Globus pallidus (tissue), 1 donor: Measurements from ENCODE around the gene ALDH3A1.

Experiments
- DNase-seq: peaks from one replicate; pipeline ENCODE4 v3.0.0-alpha.2; 2015; ENCODE audit warnings: low spot score

The ALDH3A1 gene

GRCh38 chr17:19741832-19742457 lies 6.2 kb downstream of the ALDH3A1 start:
- no peak for DNase-seq

- no peak for DNase-seq
Observed at GRCh38 chr17:19740933-19741332, 7.2 kb downstream of the ALDH3A1 start.

- DNase-seq = no peak
Observed at GRCh38 chr17:19739241-19740201, 8.6 kb downstream of the ALDH3A1 start.

- DNase-seq = no peak
Observed at GRCh38 chr17:19738757-19739156, 9.3 kb downstream of the ALDH3A1 start.

GRCh38 chr17:19738073-19738449 lies 10.0 kb downstream of the ALDH3A1 start:
- DNase-seq = no peak

GRCh38 chr17:19737305-19738072 lies 10.6 kb downstream of the ALDH3A1 start:
- DNase-seq = no peak

GRCh38 chr17:19736071-19736470 lies 12.0 kb downstream of the ALDH3A1 start:
- DNase-seq = no peak

- DNase-seq = no peak
Observed at GRCh38 chr17:19733953-19734526, 14.1 kb downstream of the ALDH3A1 start.

GRCh38 chr17:19731626-19732025 lies 16.5 kb downstream of the ALDH3A1 start:
- DNase-seq = no peak

- DNase-seq = no peak
Observed at GRCh38 chr17:19730843-19731242, 17.3 kb downstream of the ALDH3A1 start.

- DNase-seq = no peak
Observed at GRCh38 chr17:19729900-19730299, 18.2 kb downstream of the ALDH3A1 start.

- peak; percentile 90 for DNase-seq
Observed at GRCh38 chr17:19728084-19728495, 20.0 kb downstream of the ALDH3A1 start.

- peak; percentile 97 for DNase-seq
Observed at GRCh38 chr17:19727501-19728078, 20.5 kb downstream of the ALDH3A1 start.

GRCh38 chr17:19726631-19727376 lies 21.3 kb downstream of the ALDH3A1 start:
- peak; percentile 7 for DNase-seq

GRCh38 chr17:19725486-19725885 lies 22.6 kb downstream of the ALDH3A1 start:
- no peak for DNase-seq

- peak; percentile 47 for DNase-seq
Observed at GRCh38 chr17:19724501-19725420, 23.3 kb downstream of the ALDH3A1 start.

GRCh38 chr17:19723964-19724363 lies 24.1 kb downstream of the ALDH3A1 start:
- no peak for DNase-seq

- no peak for DNase-seq
Observed at GRCh38 chr17:19720631-19721426, 27.3 kb downstream of the ALDH3A1 start.

- no peak for DNase-seq
Observed at GRCh38 chr17:19720210-19720475, 28.0 kb downstream of the ALDH3A1 start.
